H9 (cell line): Measurements from ENCODE around the gene NECAB3. TPM values are rescaled to one million over a fixed set of nuclear protein-coding genes. Genes with fewer than 3 reads are reported as not detected.

ENCODE experiments used
- DNase-seq: peaks from one replicate; pipeline ENCODE4 v3.0.0-alpha.2; 2017
- H2AFZ ChIP-seq: one replicate; pipeline ENCODE4 v1.6.1; 2013; ENCODE audit warnings: mild to moderate bottlenecking, low read length, control low read depth, moderate library complexity
- H2AK5ac ChIP-seq: 2 replicates; pipeline ENCODE4 v1.6.1; 2013; ENCODE audit warnings: low read length, control low read depth, mixed read lengths; ENCODE audit not compliant: insufficient read length
- H2BK120ac ChIP-seq: one replicate; pipeline ENCODE4 v1.6.1; 2013; ENCODE audit warnings: low read depth, mild to moderate bottlenecking, low read length, control low read depth, inconsistent platforms; ENCODE audit not compliant: poor library complexity, severe bottlenecking
- H2BK12ac ChIP-seq: 2 replicates; pipeline ENCODE4 v1.6.1; 2013; ENCODE audit warnings: low read length, control low read depth, mixed read lengths, low read depth; ENCODE audit not compliant: insufficient read length
- H2BK15ac ChIP-seq: 2 replicates; pipeline ENCODE4 v1.6.1; 2013; ENCODE audit warnings: low read depth, low read length, control low read depth
- H2BK20ac ChIP-seq: one replicate; pipeline ENCODE4 v1.6.1; 2013; ENCODE audit warnings: low read depth, mild to moderate bottlenecking, low read length, control low read depth, inconsistent platforms; ENCODE audit not compliant: poor library complexity, severe bottlenecking
- H2BK5ac ChIP-seq: 2 replicates; pipeline ENCODE4 v1.6.1; 2013; ENCODE audit warnings: low read length, control low read depth, mixed read lengths; ENCODE audit not compliant: insufficient read length
- H3K14ac ChIP-seq: 2 replicates; pipeline ENCODE4 v1.6.1; 2013; ENCODE audit warnings: low read length, control low read depth; ENCODE audit not compliant: insufficient read depth
- H3K18ac ChIP-seq: 2 replicates; pipeline ENCODE4 v1.6.1; 2013; ENCODE audit warnings: low read depth, mild to moderate bottlenecking, mixed read lengths, low read length, control low read depth; ENCODE audit not compliant: insufficient read length
- H3K23ac ChIP-seq: 2 replicates; pipeline ENCODE4 v1.6.1; 2013; ENCODE audit warnings: low read length, control low read depth, mixed read lengths, low read depth; ENCODE audit not compliant: insufficient read length
- H3K23me2 ChIP-seq: 2 replicates; pipeline ENCODE4 v1.6.1; 2013; ENCODE audit warnings: low read depth, mild to moderate bottlenecking, mixed read lengths, low read length, control low read depth; ENCODE audit not compliant: insufficient read length, poor library complexity, severe bottlenecking
- H3K27ac ChIP-seq: 2 replicates; pipeline ENCODE4 v1.5.1; 2013; ENCODE audit warnings: low read length, control low read depth, mixed read lengths, low read depth; ENCODE audit not compliant: insufficient read length
- H3K27me3 ChIP-seq: 2 replicates; pipeline ENCODE4 v1.6.1; 2013; ENCODE audit warnings: low read length, control low read depth, inconsistent platforms; ENCODE audit not compliant: insufficient read depth
- H3K4ac ChIP-seq: 2 replicates; pipeline ENCODE4 v1.6.1; 2013; ENCODE audit warnings: low read depth, mild to moderate bottlenecking, control low read depth, inconsistent platforms, low read length, moderate library complexity
- H3K4me1 ChIP-seq: 2 replicates; pipeline ENCODE4 v1.6.1; 2013; ENCODE audit warnings: low read length, control low read depth, inconsistent platforms; ENCODE audit not compliant: insufficient read depth
- H3K4me2 ChIP-seq: 2 replicates; pipeline ENCODE4 v1.6.1; 2013; ENCODE audit warnings: low read length, control low read depth, mixed read lengths; ENCODE audit not compliant: insufficient read length, insufficient read depth
- H3K56ac ChIP-seq: 2 replicates; pipeline ENCODE4 v1.6.1; 2013; ENCODE audit warnings: low read depth, mild to moderate bottlenecking, mixed read lengths, low read length, control low read depth; ENCODE audit not compliant: insufficient read length
- H3K79me1 ChIP-seq: 2 replicates; pipeline ENCODE4 v1.6.1; 2013; ENCODE audit warnings: low read depth, mild to moderate bottlenecking, moderate library complexity, low read length, control low read depth, inconsistent platforms; ENCODE audit not compliant: insufficient read depth, poor library complexity, severe bottlenecking
- H3K79me2 ChIP-seq: 2 replicates; pipeline ENCODE4 v1.6.1; 2013; ENCODE audit warnings: low read length, control low read depth, inconsistent platforms; ENCODE audit not compliant: insufficient read depth
- H3K9ac ChIP-seq: 2 replicates; pipeline ENCODE4 v1.6.1; 2013; ENCODE audit warnings: low read length, control low read depth, mixed read lengths; ENCODE audit not compliant: insufficient read length; ENCODE audit errors: extremely low read depth
- H3K9me3 ChIP-seq: one replicate; pipeline ENCODE4 v1.6.1; 2013; ENCODE audit warnings: low read depth, low read length, inconsistent platforms; ENCODE audit not compliant: control insufficient read depth
- H3T11ph ChIP-seq: one replicate; pipeline ENCODE4 v1.6.1; 2013; ENCODE audit warnings: mild to moderate bottlenecking, low read length, control low read depth, inconsistent platforms
- H4K20me1 ChIP-seq: one replicate; pipeline ENCODE4 v1.6.1; 2013; ENCODE audit not compliant: control insufficient read depth, insufficient read length, insufficient read depth
- H4K5ac ChIP-seq: 2 replicates; pipeline ENCODE4 v1.6.1; 2013; ENCODE audit warnings: low read depth, mild to moderate bottlenecking, mixed read lengths, low read length, control low read depth; ENCODE audit not compliant: insufficient read length
- H4K8ac ChIP-seq: replicated peaks from 2 replicates; pipeline ENCODE4 v1.6.1; 2013; ENCODE audit warnings: low read length, control low read depth, mixed read lengths, low read depth; ENCODE audit not compliant: insufficient read length
- H4K91ac ChIP-seq: 2 replicates; pipeline ENCODE4 v1.6.1; 2013; ENCODE audit warnings: low read depth, mild to moderate bottlenecking, moderate library complexity, mixed read lengths, low read length, control low read depth; ENCODE audit not compliant: insufficient read length
- H3K27ac Mint-ChIP-seq, 3 experiments: 2 replicates in 2 of 3; 3 replicates in 1 of 3; pipeline ENCODE4 v1.8.0; 2020 to 2021; ENCODE audit warnings: mixed read lengths in 3 of 3, mild to moderate bottlenecking in 1 of 3, moderate library complexity in 1 of 3
- H3K27me3 Mint-ChIP-seq: 2 replicates; pipeline ENCODE4 v1.8.0; 2021; ENCODE audit warnings: low read depth, mild to moderate bottlenecking, moderate library complexity, mixed read lengths
- H3K36me3 Mint-ChIP-seq, 3 experiments: 2 replicates in 2 of 3; 3 replicates in 1 of 3; pipeline ENCODE4 v1.8.0; 2020 to 2021; ENCODE audit warnings: low read depth in 3 of 3, mixed read lengths in 3 of 3; ENCODE audit not compliant: insufficient read depth in 1 of 3
- H3K4me1 Mint-ChIP-seq, 2 experiments: 2 replicates each; pipeline ENCODE4 v1.8.0; 2020; ENCODE audit warnings: mixed read lengths in 2 of 2
- H3K4me3 Mint-ChIP-seq, 2 experiments: 2 replicates in 1 of 2; 3 replicates in 1 of 2; pipeline ENCODE4 v1.8.0; 2020 to 2021; ENCODE audit warnings: mild to moderate bottlenecking in 2 of 2, mixed read lengths in 2 of 2, moderate library complexity in 1 of 2
- H3K9me3 Mint-ChIP-seq, 2 experiments: 2 replicates in 1 of 2; 3 replicates in 1 of 2; pipeline ENCODE4 v1.8.0; 2020; ENCODE audit warnings: mild to moderate bottlenecking in 2 of 2, mixed read lengths in 2 of 2, moderate library complexity in 1 of 2
- CTCF ChIP-seq: fragments of 200-600 bp; sonication (generic); conservative IDR thresholded peaks from 3 replicates; pipeline ENCODE4 v1.8.0; 2021; ENCODE audit warnings: antibody characterized with exemption, mild to moderate bottlenecking
- WGBS: extraction: QIAGEN DNeasy Blood & Tissue Kit; methylation state at CpG from one replicate; pipeline ENCODE4 v1.1.7; 2013; ENCODE audit warnings: missing lambda C conversion rate, low lambda C conversion rate, mixed read lengths; ENCODE audit not compliant: insufficient read length; ENCODE audit errors: extremely low coverage; 5-methylcytosine and 5-hydroxymethylcytosine counted together
- total RNA-seq: library from RNA; stranded (reverse); gene quantifications from 2 replicates; pipeline ENCODE4 v1.2.1, GENCODE V29; 2021

NECAB3 gene
- total RNA-seq, 1 experiment from 2014 or later = 57.7 TPM

GRCh38 chr20:33622705-33623365 lies 51.4 kb downstream of the NECAB3 start:
- Mint-ChIP-seq H3K27me3 (no peaks in the 10 kb centered on the region), H3K9me3 (no peaks in the 10 kb centered on the region), H3K27ac (peak overlapping the region in 1 of 3 experiments; percentile 47; a peak in 1 of 7 replicates), H3K4me3 (no peak overlapping the region), H3K36me3 (peaks cover 11 to 51% (median 29%) of the 10 kb centered on the region in 3 experiments; a peak in 6 of 7 replicates), H3K4me1 (peaks cover 0 to 3% of the 10 kb centered on the region in 2 experiments; a peak in 1 of 4 replicates)
- TF ChIP-seq CTCF = no peak
- Histone ChIP-seq H4K91ac (no peak overlapping the region), H3K9me3 (no peaks in the 10 kb centered on the region), H2BK120ac (no peak overlapping the region), H4K5ac (no peak overlapping the region), H3K14ac (no peak overlapping the region), H3K23ac (no peak overlapping the region), H2AFZ (no peak overlapping the region), H3K18ac (no peak overlapping the region), H2BK12ac (no peak overlapping the region), H4K8ac (no peak overlapping the region), H3K4me2 (no peak overlapping the region), H2BK5ac (no peak overlapping the region), H3K4me1 (no peaks in the 10 kb centered on the region), H3K4ac (no peak overlapping the region), H3K9ac (no peak overlapping the region), H3K79me2 (no peaks in the 10 kb centered on the region), H3K79me1 (no peaks in the 10 kb centered on the region), H2BK15ac (no peak overlapping the region), H3K27me3 (no peaks in the 10 kb centered on the region), H2AK5ac (no peak overlapping the region), H3K23me2 (no peaks in the 10 kb centered on the region), H4K20me1 (no peaks in the 10 kb centered on the region), H3K27ac (no peak overlapping the region), H3T11ph (no peak overlapping the region), H2BK20ac (no peak overlapping the region), H3K56ac (no peak overlapping the region)
- DNase-seq = no peak
- WGBS = no CpG with 5 or more reads among the region's 10 CpGs
